Stomach (tissue), 4 donors: ENCODE data around the gene CYB561.

Experiments
- EP300 ChIP-seq: sonication (generic); formaldehyde crosslinking; IDR thresholded peaks from one replicate; pipeline ENCODE4 v1.6.1; 2017; ENCODE audit warnings: antibody characterized with exemption
- POLR2A ChIP-seq, 4 donors: fragments of 450-650 bp; IDR thresholded peaks; one replicate each; pipeline ENCODE4 v1.6.1; 2016; ENCODE audit warnings: antibody characterized with exemption in 4 of 4, control low read depth in 2 of 4, mild to moderate bottlenecking in 1 of 4, moderate library complexity in 1 of 4
- POLR2AphosphoS5 ChIP-seq, 3 donors: sonication (generic); formaldehyde crosslinking; IDR thresholded peaks; one replicate each; pipeline ENCODE4 v1.6.1; 2016; ENCODE audit warnings: antibody characterized with exemption in 3 of 3
- TF ChIP-seq, protein P1 (sequence below), 7 experiments: fragments of 450-650 bp in 4 of 7; fragments of 200-600 bp in 3 of 7; sonication (generic) in 3 of 7; IDR thresholded peaks; one replicate each; pipeline ENCODE4 v1.5.1; 2016 to 2019; ENCODE audit warnings: antibody characterized with exemption in 7 of 7, control low read depth in 2 of 7, mild to moderate bottlenecking in 1 of 7

GRCh38 chr17:63419398-63419797 lies 26.7 kb downstream of the CYB561 start:
- TF ChIP-seq, protein P1, sequence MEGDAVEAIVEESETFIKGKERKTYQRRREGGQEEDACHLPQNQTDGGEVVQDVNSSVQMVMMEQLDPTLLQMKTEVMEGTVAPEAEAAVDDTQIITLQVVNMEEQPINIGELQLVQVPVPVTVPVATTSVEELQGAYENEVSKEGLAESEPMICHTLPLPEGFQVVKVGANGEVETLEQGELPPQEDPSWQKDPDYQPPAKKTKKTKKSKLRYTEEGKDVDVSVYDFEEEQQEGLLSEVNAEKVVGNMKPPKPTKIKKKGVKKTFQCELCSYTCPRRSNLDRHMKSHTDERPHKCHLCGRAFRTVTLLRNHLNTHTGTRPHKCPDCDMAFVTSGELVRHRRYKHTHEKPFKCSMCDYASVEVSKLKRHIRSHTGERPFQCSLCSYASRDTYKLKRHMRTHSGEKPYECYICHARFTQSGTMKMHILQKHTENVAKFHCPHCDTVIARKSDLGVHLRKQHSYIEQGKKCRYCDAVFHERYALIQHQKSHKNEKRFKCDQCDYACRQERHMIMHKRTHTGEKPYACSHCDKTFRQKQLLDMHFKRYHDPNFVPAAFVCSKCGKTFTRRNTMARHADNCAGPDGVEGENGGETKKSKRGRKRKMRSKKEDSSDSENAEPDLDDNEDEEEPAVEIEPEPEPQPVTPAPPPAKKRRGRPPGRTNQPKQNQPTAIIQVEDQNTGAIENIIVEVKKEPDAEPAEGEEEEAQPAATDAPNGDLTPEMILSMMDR (IDR thresholded peaks at IDR 0.05): no peak
- TF ChIP-seq POLR2A (IDR thresholded peaks at IDR 0.05) (no peak), POLR2AphosphoS5 (IDR thresholded peaks at IDR 0.05) (no peak), EP300 (no peak)
